ENCODE data around the gene GRK2.

GRK2 gene

GRCh38 chr11:67254798-67255197, 11.5 kb upstream of the GRK2 start:
- DNase-seq, result no peak

GRCh38 chr11:67255353-67255752, 10.9 kb upstream of the GRK2 start:
- DNase-seq, result no peak

GRCh38 chr11:67255864-67256263, 10.4 kb upstream of the GRK2 start:
- DNase-seq, result no peak

- DNase-seq, result no peak
These were observed 9.7 kb upstream of the GRK2 start for GRCh38 chr11:67256477-67257135.

GRCh38 chr11:67260406-67260805, 5.9 kb upstream of the GRK2 start:
- no peak for DNase-seq

GRCh38 chr11:67260885-67261639, 5.2 kb upstream of the GRK2 start:
- peak; percentile 36 for DNase-seq

GRCh38 chr11:67261640-67261945, 4.7 kb upstream of the GRK2 start:
- no peak for DNase-seq

- DNase-seq, result no peak
These were observed 4.2 kb upstream of the GRK2 start for GRCh38 chr11:67261946-67262681.

GRCh38 chr11:67262731-67263675, 3.3 kb upstream of the GRK2 start:
- peak; percentile 57 for DNase-seq

GRCh38 chr11:67264260-67264659, 2.0 kb upstream of the GRK2 start:
- DNase-seq, result no peak

GRCh38 chr11:67264877-67265632, 1.2 kb upstream of the GRK2 start:
- no peak for DNase-seq

- peak; percentile 60 for DNase-seq
These were observed 432 bp upstream of the GRK2 start for GRCh38 chr11:67265633-67266448.

GRCh38 chr11:67267188-67268080, 1.2 kb downstream of the GRK2 start:
- no peak for DNase-seq

- no peak for DNase-seq
These were observed 2.0 kb downstream of the GRK2 start for GRCh38 chr11:67268081-67268961.

- no peak for DNase-seq
These were observed 2.6 kb downstream of the GRK2 start for GRCh38 chr11:67268962-67269268.

GRCh38 chr11:67269401-67270255, 3.4 kb downstream of the GRK2 start:
- DNase-seq, result no peak

- no peak for DNase-seq
These were observed 4.3 kb downstream of the GRK2 start for GRCh38 chr11:67270256-67271204.

All from NCI-H1105 (cell line).